HCT116 (cell line): ENCODE results near the gene PRELID1.

Experiments used
- ATF3 ChIP-seq: IDR thresholded peaks from 2 replicates; pipeline ENCODE4 v1.6.1; 2012
- CEBPB ChIP-seq: IDR thresholded peaks from 2 replicates; pipeline ENCODE4 v1.6.1; 2012; ENCODE audit warnings: low read depth
- CTCF ChIP-seq, 3 experiments: fragments of 200-600 bp in 1 of 3; sonication (generic) in 1 of 3; IDR thresholded peaks in 2 of 3; conservative IDR thresholded peaks in 1 of 3; 2 replicates each; pipeline ENCODE4 v1.5.1; 2012 to 2017; ENCODE audit warnings: low read depth in 2 of 3, low read length in 2 of 3, antibody characterized with exemption in 1 of 3, borderline replicate concordance in 1 of 3, control low read depth in 1 of 3, mild to moderate bottlenecking in 1 of 3, mixed read lengths in 1 of 3, mixed run types in 1 of 3, moderate library complexity in 1 of 3; ENCODE audit not compliant: insufficient read depth in 1 of 3
- EGR1 ChIP-seq: IDR thresholded peaks from 2 replicates; pipeline ENCODE4 v1.6.1; 2012; ENCODE audit warnings: low read depth
- EZH2 ChIP-seq: fragments of 200-600 bp; sonication (generic); IDR thresholded peaks from 2 replicates; pipeline ENCODE4 v1.6.1; 2017; ENCODE audit warnings: antibody characterized with exemption, mixed run types
- EZH2phosphoT487 ChIP-seq: fragments of 200-600 bp; IDR thresholded peaks from 2 replicates; pipeline ENCODE4 v1.6.1; 2018; ENCODE audit warnings: antibody characterized with exemption, borderline replicate concordance
- JUND ChIP-seq: IDR thresholded peaks from 2 replicates; pipeline ENCODE4 v1.6.1; 2012
- POLR2A ChIP-seq: IDR thresholded peaks from 2 replicates; pipeline ENCODE4 v1.7.0; 2011; ENCODE audit warnings: borderline replicate concordance; ENCODE audit not compliant: insufficient read depth, insufficient read length; ENCODE audit errors: extremely low read depth
- POLR2AphosphoS5 ChIP-seq: IDR thresholded peaks from 2 replicates; pipeline ENCODE4 v1.6.1; 2011; ENCODE audit warnings: mild to moderate bottlenecking, low read depth, low read length, moderate library complexity
- TCF7L2 ChIP-seq: IDR thresholded peaks from 2 replicates; pipeline ENCODE4 v1.7.0; 2011; ENCODE audit warnings: borderline replicate concordance, inconsistent platforms; ENCODE audit not compliant: insufficient read depth, insufficient read length; ENCODE audit errors: extremely low read depth
- YY1 ChIP-seq: IDR thresholded peaks from 2 replicates; pipeline ENCODE4 v1.6.1; 2011; ENCODE audit warnings: low read length, low read depth, moderate library complexity, mild to moderate bottlenecking; ENCODE audit not compliant: insufficient replicate concordance; ENCODE audit errors: extremely low read depth
- ZBTB33 ChIP-seq: IDR thresholded peaks from 2 replicates; pipeline ENCODE4 v1.6.1; 2011; ENCODE audit warnings: mild to moderate bottlenecking, low read length, moderate library complexity; ENCODE audit not compliant: insufficient replicate concordance; ENCODE audit errors: extremely low read depth
- ZFX ChIP-seq: fragments of 450-650 bp; IDR thresholded peaks from 2 replicates; pipeline ENCODE4 v1.6.1; 2017
- ZNF274 ChIP-seq: fragments of 200-500 bp; sonication (Bioruptor generic); IDR thresholded peaks from 2 replicates; pipeline ENCODE4 v1.6.1; 2014; ENCODE audit warnings: mild to moderate bottlenecking, low read depth, low read length, inconsistent platforms

- TF ChIP-seq CTCF (IDR thresholded peaks at IDR 0.05 in 2 of 3, conservative IDR thresholded peaks at IDR 0.05 in 1 of 3; ENCODE audit: borderline replicate concordance in 1 of 3, insufficient read depth in 1 of 3, low read depth in 2 of 3, low read length in 2 of 3) (no peak), ZBTB33 (no peak), EZH2phosphoT487 (no peak), POLR2AphosphoS5 (no peak), CEBPB (no peak), JUND (no peak), ZNF274 (no peak), ZFX (no peak), POLR2A (no peak), EGR1 (no peak), EZH2 (no peak), TCF7L2 (no peak), YY1 (no peak), ATF3 (no peak)
Measured at GRCh38 chr5:177260961-177261360, 42.6 kb upstream of the PRELID1 start.
